ENCODE results near the gene MAST4.

DNA sequence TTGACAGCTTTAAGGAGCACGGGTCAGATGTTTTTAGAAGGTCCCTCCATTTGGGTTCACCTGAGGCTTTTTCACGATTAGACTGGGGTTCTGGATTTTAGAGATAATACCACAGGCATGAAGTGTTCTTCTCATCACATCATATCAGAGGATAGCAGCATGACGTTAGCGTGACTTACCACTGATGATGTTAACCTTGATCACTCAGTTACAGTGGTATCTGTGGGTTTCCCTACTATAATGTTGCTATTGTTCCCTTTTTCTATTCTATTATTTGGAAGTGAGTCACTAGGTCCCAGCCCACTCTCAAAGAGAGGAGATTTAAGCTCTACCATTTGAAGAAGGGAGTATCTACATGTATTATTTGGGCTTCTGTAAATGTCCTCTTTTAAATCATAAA lies 300.0 kb downstream of the MAST4 start:
- TF ChIP-seq, protein P1, sequence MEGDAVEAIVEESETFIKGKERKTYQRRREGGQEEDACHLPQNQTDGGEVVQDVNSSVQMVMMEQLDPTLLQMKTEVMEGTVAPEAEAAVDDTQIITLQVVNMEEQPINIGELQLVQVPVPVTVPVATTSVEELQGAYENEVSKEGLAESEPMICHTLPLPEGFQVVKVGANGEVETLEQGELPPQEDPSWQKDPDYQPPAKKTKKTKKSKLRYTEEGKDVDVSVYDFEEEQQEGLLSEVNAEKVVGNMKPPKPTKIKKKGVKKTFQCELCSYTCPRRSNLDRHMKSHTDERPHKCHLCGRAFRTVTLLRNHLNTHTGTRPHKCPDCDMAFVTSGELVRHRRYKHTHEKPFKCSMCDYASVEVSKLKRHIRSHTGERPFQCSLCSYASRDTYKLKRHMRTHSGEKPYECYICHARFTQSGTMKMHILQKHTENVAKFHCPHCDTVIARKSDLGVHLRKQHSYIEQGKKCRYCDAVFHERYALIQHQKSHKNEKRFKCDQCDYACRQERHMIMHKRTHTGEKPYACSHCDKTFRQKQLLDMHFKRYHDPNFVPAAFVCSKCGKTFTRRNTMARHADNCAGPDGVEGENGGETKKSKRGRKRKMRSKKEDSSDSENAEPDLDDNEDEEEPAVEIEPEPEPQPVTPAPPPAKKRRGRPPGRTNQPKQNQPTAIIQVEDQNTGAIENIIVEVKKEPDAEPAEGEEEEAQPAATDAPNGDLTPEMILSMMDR (IDR thresholded peaks at IDR 0.05; ENCODE audit: low read length), result no peak
- TF ChIP-seq EZH2phosphoT487 (IDR thresholded peaks at IDR 0.05; ENCODE audit: low read length) (no peak), EZH2 (optimal IDR thresholded peaks at IDR 0.05; ENCODE audit: low read depth, low read length) (no peak)

All from MM.1S (cell line).